Liver (tissue), 9 donors: ENCODE measurements around the gene REEP1. TPM values are rescaled to one million over a fixed set of nuclear protein-coding genes. Genes with fewer than 3 reads are reported as not detected.

ENCODE experiments used
- DNase-seq: peaks from one replicate; pipeline ENCODE4 v3.0.0-alpha.2; 2017; ENCODE audit warnings: low spot score
- H3K27ac ChIP-seq, 2 donors: one replicate each; pipeline ENCODE4 v1.7.0; 2013; ENCODE audit warnings: inconsistent platforms in 2 of 2, low read length in 2 of 2, control low read depth in 1 of 2, low read depth in 1 of 2, mild to moderate bottlenecking in 1 of 2
- H3K27me3 ChIP-seq, 4 donors: one replicate each; pipeline versions ENCODE4 v1.6.1 to v1.7.0; 2013; ENCODE audit warnings: low read length in 3 of 4, inconsistent platforms in 1 of 4, mild to moderate bottlenecking in 1 of 4, moderate library complexity in 1 of 4; ENCODE audit not compliant: control insufficient read depth in 4 of 4, insufficient read depth in 4 of 4
- H3K36me3 ChIP-seq, 4 donors: one replicate each; pipeline versions ENCODE4 v1.6.1 to v1.7.0; 2013; ENCODE audit warnings: low read length in 3 of 4, mild to moderate bottlenecking in 3 of 4, low read depth in 1 of 4, moderate library complexity in 1 of 4; ENCODE audit not compliant: control insufficient read depth in 4 of 4, insufficient read depth in 3 of 4
- H3K4me1 ChIP-seq, 4 donors: one replicate each; pipeline versions ENCODE4 v1.6.1 to v1.7.0; 2013; ENCODE audit warnings: low read length in 3 of 4, mild to moderate bottlenecking in 3 of 4, moderate library complexity in 1 of 4; ENCODE audit not compliant: control insufficient read depth in 4 of 4, insufficient read depth in 4 of 4
- H3K4me3 ChIP-seq, 3 donors: one replicate each; pipeline versions ENCODE4 v1.6.1 to v1.7.0; 2013; ENCODE audit warnings: low read length in 3 of 3, control low read depth in 1 of 3, low read depth in 1 of 3, mild to moderate bottlenecking in 1 of 3
- H3K9ac ChIP-seq, 2 donors: one replicate each; pipeline ENCODE4 v1.7.0; 2013; ENCODE audit warnings: low read length in 2 of 2, mild to moderate bottlenecking in 2 of 2, moderate library complexity in 2 of 2, control low read depth in 1 of 2, low read depth in 1 of 2
- H3K9me3 ChIP-seq, 4 donors: one replicate each; pipeline versions ENCODE4 v1.6.1 to v1.7.0; 2013; ENCODE audit warnings: low read length in 3 of 4; ENCODE audit not compliant: control insufficient read depth in 4 of 4
- ATF3 ChIP-seq: IDR thresholded peaks from 2 replicates; pipeline ENCODE4 v1.6.1; 2016; ENCODE audit warnings: antibody characterized with exemption
- CTCF ChIP-seq: fragments of 150-350 bp; IDR thresholded peaks from 2 replicates; pipeline ENCODE4 v1.5.1; 2017; ENCODE audit warnings: improper control_type of control experiment, low read depth, low read length; ENCODE audit not compliant: missing input control
- EGR1 ChIP-seq, 2 donors: IDR thresholded peaks; 2 replicates each; pipeline ENCODE4 v1.6.1; 2016 to 2018; ENCODE audit warnings: antibody characterized with exemption in 2 of 2, low read depth in 2 of 2
- FOXA1 ChIP-seq: IDR thresholded peaks from 2 replicates; pipeline ENCODE4 v1.6.1; 2016; ENCODE audit warnings: antibody characterized with exemption
- HNF4A ChIP-seq, 2 donors: conservative IDR thresholded peaks; 2 replicates each; pipeline ENCODE4 v1.6.1; 2016; ENCODE audit warnings: antibody characterized with exemption in 2 of 2, mild to moderate bottlenecking in 2 of 2
- JUND ChIP-seq, 2 donors: IDR thresholded peaks; 2 replicates each; pipeline ENCODE4 v1.6.1; 2016; ENCODE audit warnings: antibody characterized with exemption in 2 of 2
- MAX ChIP-seq: IDR thresholded peaks from 2 replicates; pipeline ENCODE4 v1.6.1; 2016; ENCODE audit warnings: antibody characterized with exemption
- NR2F2 ChIP-seq: IDR thresholded peaks from 2 replicates; pipeline ENCODE4 v1.6.1; 2016; ENCODE audit warnings: antibody characterized with exemption
- RAD21 ChIP-seq, 2 donors: IDR thresholded peaks; 2 replicates each; pipeline ENCODE4 v1.6.1; 2016; ENCODE audit warnings: antibody characterized with exemption in 2 of 2, mild to moderate bottlenecking in 2 of 2
- REST ChIP-seq: IDR thresholded peaks from 2 replicates; pipeline ENCODE4 v1.6.1; 2016; ENCODE audit warnings: antibody characterized with exemption, mild to moderate bottlenecking
- RXRA ChIP-seq, 2 donors: IDR thresholded peaks; 2 replicates each; pipeline ENCODE4 v1.6.1; 2017 to 2018; ENCODE audit warnings: antibody characterized with exemption in 2 of 2, mild to moderate bottlenecking in 1 of 2
- SP1 ChIP-seq: IDR thresholded peaks from 2 replicates; pipeline ENCODE4 v1.6.1; 2018; ENCODE audit warnings: antibody characterized with exemption, mild to moderate bottlenecking
- TAF1 ChIP-seq: conservative IDR thresholded peaks from 2 replicates; pipeline ENCODE4 v1.6.1; 2016; ENCODE audit warnings: antibody characterized with exemption, mild to moderate bottlenecking
- YY1 ChIP-seq: IDR thresholded peaks from 2 replicates; pipeline ENCODE4 v1.6.1; 2016; ENCODE audit warnings: antibody characterized with exemption, mild to moderate bottlenecking
- ZBTB33 ChIP-seq: IDR thresholded peaks from 2 replicates; pipeline ENCODE4 v1.6.1; 2016; ENCODE audit warnings: antibody characterized with exemption
- WGBS: extraction: QIAGEN DNeasy Blood & Tissue Kit; methylation state at CpG from one replicate; pipeline ENCODE4 v1.1.7; 2013; 5-methylcytosine and 5-hydroxymethylcytosine counted together
- polyA plus RNA-seq, 2 donors: library from polyadenylated mRNA; stranded (reverse) in 1 of 2; unstranded in 1 of 2; fragments of 200-250 nt in 1 of 2; fragments of >200 nt in 1 of 2; fragmentation: Nextera tagmentation in 1 of 2; extraction: Ambion mirVana in 1 of 2; gene quantifications; one replicate each; pipeline versions ENCODE4 v1.2.1 to v1.2.3, GENCODE V29; 2013 to 2015
- total RNA-seq, 2 donors: library from RNA; depleted of rRNA; stranded (reverse); fragments of >200 nt; gene quantifications; one replicate each; pipeline ENCODE4 v1.2.3, GENCODE V29; 2014
- donor health status: healthy.
- donor health status: healthy.
- donor health status: healthy.
- donor health status: healthy.
- donor health status: healthy.

Gene REEP1
- total and polyA plus RNA-seq, 4 donors, result 0.46 to 1.7 (median 0.89) TPM

GRCh38 chr2:86274265-86274917, 63.0 kb downstream of the REEP1 start:
- Histone ChIP-seq H3K9me3 (peaks cover 5 to 10% (median 8%) of the 10 kb centered on the region in 4 donors), H3K36me3 (no peaks in the 10 kb centered on the region), H3K27ac (no peak overlapping the region), H3K4me3 (no peak overlapping the region), H3K27me3 (no peaks in the 10 kb centered on the region), H3K9ac (no peak overlapping the region), H3K4me1 (no peaks in the 10 kb centered on the region)
- TF ChIP-seq RAD21 (IDR thresholded peaks at IDR 0.05) (no peak), ZBTB33 (no peak), TAF1 (no peak), SP1 (no peak), FOXA1 (no peak), CTCF (no peak)
- 80% methylated on average over 5 of the region's 5 CpGs for WGBS
- no peak for DNase-seq

GRCh38 chr2:86272111-86272510, 65.3 kb downstream of the REEP1 start:
- Histone ChIP-seq H3K27me3 (no peaks in the 10 kb centered on the region), H3K4me1 (no peaks in the 10 kb centered on the region), H3K4me3 (no peak overlapping the region), H3K9me3 (peaks cover 5 to 10% (median 8%) of the 10 kb centered on the region in 4 donors), H3K27ac (no peak overlapping the region), H3K9ac (no peak overlapping the region), H3K36me3 (no peaks in the 10 kb centered on the region)
- DNase-seq, result no peak
- WGBS, result 94% methylated on average over 2 of the region's 2 CpGs
- TF ChIP-seq REST (no peak), JUND (IDR thresholded peaks at IDR 0.05) (no peak), ATF3 (no peak), EGR1 (IDR thresholded peaks at IDR 0.05; ENCODE audit: low read depth in 2 of 2) (no peak), CTCF (no peak), RAD21 (IDR thresholded peaks at IDR 0.05) (no peak), SP1 (no peak), NR2F2 (no peak), YY1 (no peak), HNF4A (conservative IDR thresholded peaks at IDR 0.05) (no peak), FOXA1 (no peak), RXRA (IDR thresholded peaks at IDR 0.05) (no peak), MAX (no peak), ZBTB33 (no peak)
